ENCODE data around the gene ERCC6L2.

GRCh38 chr9:95924987-95925386 lies 49.5 kb downstream of the ERCC6L2 start:
- TF ChIP-seq, protein P1, sequence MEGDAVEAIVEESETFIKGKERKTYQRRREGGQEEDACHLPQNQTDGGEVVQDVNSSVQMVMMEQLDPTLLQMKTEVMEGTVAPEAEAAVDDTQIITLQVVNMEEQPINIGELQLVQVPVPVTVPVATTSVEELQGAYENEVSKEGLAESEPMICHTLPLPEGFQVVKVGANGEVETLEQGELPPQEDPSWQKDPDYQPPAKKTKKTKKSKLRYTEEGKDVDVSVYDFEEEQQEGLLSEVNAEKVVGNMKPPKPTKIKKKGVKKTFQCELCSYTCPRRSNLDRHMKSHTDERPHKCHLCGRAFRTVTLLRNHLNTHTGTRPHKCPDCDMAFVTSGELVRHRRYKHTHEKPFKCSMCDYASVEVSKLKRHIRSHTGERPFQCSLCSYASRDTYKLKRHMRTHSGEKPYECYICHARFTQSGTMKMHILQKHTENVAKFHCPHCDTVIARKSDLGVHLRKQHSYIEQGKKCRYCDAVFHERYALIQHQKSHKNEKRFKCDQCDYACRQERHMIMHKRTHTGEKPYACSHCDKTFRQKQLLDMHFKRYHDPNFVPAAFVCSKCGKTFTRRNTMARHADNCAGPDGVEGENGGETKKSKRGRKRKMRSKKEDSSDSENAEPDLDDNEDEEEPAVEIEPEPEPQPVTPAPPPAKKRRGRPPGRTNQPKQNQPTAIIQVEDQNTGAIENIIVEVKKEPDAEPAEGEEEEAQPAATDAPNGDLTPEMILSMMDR (IDR thresholded peaks at IDR 0.05; ENCODE audit: poor library complexity, severe bottlenecking) = no peak
- TF ChIP-seq EZH2 (IDR thresholded peaks at IDR 0.05; ENCODE audit: borderline replicate concordance, insufficient read depth, low read length, poor library complexity, severe bottlenecking) (no peak), SMC3 (conservative IDR thresholded peaks at IDR 0.05; ENCODE audit: poor library complexity) (no peak), TAF1 (IDR thresholded peaks at IDR 0.05; ENCODE audit: low read depth) (no peak), REST (IDR thresholded peaks at IDR 0.05; ENCODE audit: borderline replicate concordance) (no peak), EP300 (conservative IDR thresholded peaks at IDR 0.05; ENCODE audit: poor library complexity, severe bottlenecking) (no peak), POLR2AphosphoS5 (IDR thresholded peaks at IDR 0.05) (no peak), RAD21 (conservative IDR thresholded peaks at IDR 0.05) (no peak)

Measured in neural cell (in vitro differentiated cells).